Stimulated activated naive CD4-positive, alpha-beta T cell treated with Interleukin-2 at 50 U/mL for 16 hours (primary cell): Measurements from ENCODE around the gene VRK1.

Experiments
- DNase-seq: peaks from one replicate; lab custom pipeline; 2025; lab: John Stamatoyannopoulos, UW

The VRK1 gene

GRCh38 chr14:96922986-96923385 lies 125.8 kb downstream of the VRK1 start:
- DNase-seq: no peak

DNA sequence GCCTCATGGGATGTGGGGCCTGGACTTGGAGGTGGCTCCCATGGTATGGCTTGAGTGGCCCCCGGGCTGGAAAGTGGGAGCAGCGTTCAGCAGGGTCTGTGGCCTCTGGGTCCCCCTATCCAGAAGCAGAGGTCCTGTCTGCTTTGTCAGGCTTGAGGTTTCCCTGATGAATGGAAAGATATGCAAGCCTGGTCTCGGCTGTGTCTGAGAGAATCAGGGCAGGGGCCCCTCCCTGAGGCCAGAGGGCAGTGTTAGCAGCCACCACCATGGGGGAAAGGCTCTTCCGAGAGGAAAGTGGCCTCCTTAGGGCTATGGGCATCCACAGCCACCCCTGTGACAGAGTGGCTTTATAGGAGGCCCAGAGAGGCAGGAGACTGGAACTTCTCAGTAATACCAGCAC lies 128.2 kb downstream of the VRK1 start:
- no peak for DNase-seq

DNA sequence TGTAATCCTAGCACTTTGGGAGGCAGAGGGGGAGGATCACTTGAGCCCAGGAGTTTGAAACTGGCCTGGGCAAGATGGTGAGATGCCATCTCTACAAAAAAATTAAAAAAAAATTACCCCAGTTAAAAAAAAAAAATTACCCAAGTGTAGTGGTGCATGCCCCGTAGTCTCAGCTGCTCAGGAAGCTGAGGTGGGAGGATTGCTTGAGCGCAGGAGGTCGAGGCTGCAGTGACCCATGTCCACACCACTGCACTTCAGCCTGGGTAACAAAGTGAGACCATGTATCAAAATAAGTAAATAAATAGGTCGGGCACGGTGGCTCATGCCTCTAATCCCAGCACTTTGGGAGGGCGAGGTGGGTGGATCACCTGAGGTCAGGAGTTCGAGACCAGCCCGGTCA lies 128.8 kb downstream of the VRK1 start:
- no peak for DNase-seq

DNA sequence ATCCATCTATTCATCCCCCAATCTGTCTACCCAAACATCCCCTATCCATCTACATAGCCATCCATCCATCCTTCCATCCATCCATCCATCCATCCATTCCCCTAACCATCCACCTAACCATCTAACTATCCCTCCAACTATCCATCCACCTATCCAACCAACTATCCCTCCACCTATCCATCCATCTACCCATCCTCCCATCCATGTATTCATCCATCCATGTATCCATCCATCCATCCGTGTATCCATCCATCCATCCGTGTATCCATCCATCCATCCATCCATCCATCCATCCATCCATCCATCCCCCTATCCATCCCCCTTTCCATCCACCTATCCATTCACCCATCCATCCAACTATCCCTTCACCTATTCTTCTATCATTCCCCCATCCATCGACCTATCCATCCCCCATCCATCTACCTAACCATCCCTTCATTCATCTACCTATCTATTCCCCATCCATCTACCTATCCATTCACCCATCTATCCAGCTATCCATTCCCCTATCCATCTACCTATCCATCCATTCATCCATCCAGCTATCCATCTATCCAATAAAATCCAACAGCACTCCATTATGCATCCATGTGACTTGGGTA lies 131.7 kb downstream of the VRK1 start:
- no peak for DNase-seq

DNA sequence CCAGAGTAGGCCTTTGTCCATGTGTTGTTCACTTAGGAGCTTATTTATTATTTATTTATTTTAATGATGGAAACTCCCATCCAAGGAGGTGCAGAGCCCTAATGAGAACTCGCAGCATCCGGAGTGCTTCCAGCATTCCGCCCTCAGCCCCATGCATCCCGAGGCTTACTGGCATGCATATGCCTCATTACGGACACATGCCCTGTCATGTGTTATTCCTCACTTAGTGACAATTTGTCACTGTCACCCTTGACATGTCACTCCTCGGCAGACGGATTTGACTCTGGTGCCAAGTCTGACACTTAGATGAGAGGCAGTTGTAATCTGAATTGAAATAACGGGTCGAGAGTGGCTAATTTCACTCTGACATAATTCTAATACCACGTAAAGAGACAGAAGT lies 132.8 kb downstream of the VRK1 start:
- no peak for DNase-seq

- no peak for DNase-seq
Measured at GRCh38 chr14:96930526-96930925, 133.3 kb downstream of the VRK1 start.
